Large intestine (tissue), 3 donors: ENCODE results near the gene SBF1. TPM values are rescaled to one million over a fixed set of nuclear protein-coding genes. Genes with fewer than 3 reads are reported as not detected.
"Not testable (repeated sequence)": the region's sequence is repeated elsewhere in the genome, so short reads cannot be mapped to it uniquely, and the experiment has no call there.

Experiments used
- DNase-seq, 2 donors: peaks; one replicate each; pipeline versions ENCODE4 v3.0.0 to v3.0.0-alpha.2; 2013
- H3K27ac ChIP-seq: one replicate; pipeline ENCODE4 v1.5.1; 2013; ENCODE audit warnings: low read length
- H3K27me3 ChIP-seq: 2 replicates; pipeline ENCODE4 v1.6.1; 2013; ENCODE audit warnings: low read length; ENCODE audit not compliant: control insufficient read depth, insufficient read depth
- H3K36me3 ChIP-seq: 2 replicates; pipeline ENCODE4 v1.6.1; 2013; ENCODE audit warnings: low read length; ENCODE audit not compliant: control insufficient read depth, insufficient read depth
- H3K4me1 ChIP-seq: one replicate; pipeline ENCODE4 v1.6.1; 2013; ENCODE audit warnings: low read length; ENCODE audit not compliant: control insufficient read depth, insufficient read depth
- H3K4me3 ChIP-seq: one replicate; pipeline ENCODE4 v1.5.1; 2013; ENCODE audit warnings: low read length
- H3K9me3 ChIP-seq: one replicate; pipeline ENCODE4 v1.6.1; 2013; ENCODE audit warnings: mild to moderate bottlenecking, low read depth, low read length, moderate library complexity; ENCODE audit not compliant: control insufficient read depth
- WGBS: methylation state at CpG from one replicate; pipeline ENCODE4 v1.1.5; 2013; ENCODE audit warnings: low lambda C conversion rate; ENCODE audit not compliant: insufficient coverage; 5-methylcytosine and 5-hydroxymethylcytosine counted together
- polyA plus RNA-seq: library from polyadenylated mRNA; unstranded; fragments of 120-200 nt; gene quantifications from one replicate; pipeline ENCODE4 v1.2.1, GENCODE V29; 2013

The SBF1 gene
- polyA plus RNA-seq, 1 donor, result 37.5 TPM

GRCh38 chr22:50406416-50407170, 68.2 kb downstream of the SBF1 start:
- H3K4me3 ChIP-seq, result no peak overlapping the region
- no peaks in the 10 kb centered on the region for H3K27me3 ChIP-seq
- no peaks in the 10 kb centered on the region for H3K4me1 ChIP-seq
- H3K27ac ChIP-seq, result no peak overlapping the region
- WGBS, result 80% methylated on average over 1 of the region's 25 CpGs
- DNase-seq, result no peak
- no peaks in the 10 kb centered on the region for H3K9me3 ChIP-seq
- peaks cover 33% of the 10 kb centered on the region for H3K36me3 ChIP-seq

- no peak overlapping the region for H3K27ac ChIP-seq
- no CpG with 5 or more reads among the region's 8 CpGs for whole genome bisulfite sequencing
- H3K4me3 ChIP-seq, result no peak overlapping the region
- H3K4me1 ChIP-seq, result no peaks in the 10 kb centered on the region
- no peaks in the 10 kb centered on the region for H3K27me3 ChIP-seq
- H3K36me3 ChIP-seq, result peaks cover 37% of the 10 kb centered on the region
- DNase-seq, result no peak
- no peaks in the 10 kb centered on the region for H3K9me3 ChIP-seq
These were observed 71.1 kb downstream of the SBF1 start for GRCh38 chr22:50403701-50404101.

- DNase-seq, result no peak
- WGBS, result no CpG with 5 or more reads among the region's 4 CpGs
- Histone ChIP-seq H3K27me3 (no peaks in the 10 kb centered on the region), H3K4me1 (peaks cover under 1% of the 10 kb centered on the region), H3K4me3 (no peak overlapping the region), H3K36me3 (peaks cover 28% of the 10 kb centered on the region), H3K27ac (no peak overlapping the region), H3K9me3 (no peaks in the 10 kb centered on the region)
These were observed 72.9 kb downstream of the SBF1 start for GRCh38 chr22:50401907-50402306.

- no CpG with 5 or more reads among the region's 5 CpGs for WGBS
- Histone ChIP-seq H3K36me3 (peaks cover 23% of the 10 kb centered on the region), H3K27me3 (no peaks in the 10 kb centered on the region), H3K4me1 (peaks cover 7% of the 10 kb centered on the region), H3K4me3 (no peak overlapping the region), H3K27ac (no peak overlapping the region), H3K9me3 (no peaks in the 10 kb centered on the region)
- DNase-seq, result no peak
These were observed 73.9 kb downstream of the SBF1 start for GRCh38 chr22:50400931-50401330.

GRCh38 chr22:50400406-50400805, 74.4 kb downstream of the SBF1 start:
- H3K27me3 ChIP-seq, result no peaks in the 10 kb centered on the region

GRCh38 chr22:50399751-50400331, 75.0 kb downstream of the SBF1 start:
- no peak for DNase-seq
- no peaks in the 10 kb centered on the region for H3K9me3 ChIP-seq
- peaks cover 7% of the 10 kb centered on the region for H3K4me1 ChIP-seq
- H3K36me3 ChIP-seq, result peaks cover 28% of the 10 kb centered on the region
- H3K27me3 ChIP-seq, result no peaks in the 10 kb centered on the region
- no peak overlapping the region for H3K27ac ChIP-seq
- WGBS, result no CpG with 5 or more reads among the region's 8 CpGs
- no peak overlapping the region for H3K4me3 ChIP-seq

More at GRCh38 chr22:50400406-50400805, 74.4 kb downstream of the SBF1 start:
- no peak overlapping the region for H3K4me3 ChIP-seq
- no peak overlapping the region for H3K27ac ChIP-seq
- DNase-seq, result no peak
- H3K4me1 ChIP-seq, result peaks cover 7% of the 10 kb centered on the region
- no peaks in the 10 kb centered on the region for H3K9me3 ChIP-seq
- H3K36me3 ChIP-seq, result peaks cover 25% of the 10 kb centered on the region
- 100% methylated on average over 1 of the region's 4 CpGs for WGBS

GRCh38 chr22:50398831-50399648, 75.8 kb downstream of the SBF1 start:
- H3K36me3 ChIP-seq, result peaks cover 33% of the 10 kb centered on the region
- no peak for DNase-seq
- no peak overlapping the region for H3K27ac ChIP-seq
- H3K4me3 ChIP-seq, result no peak overlapping the region
- H3K27me3 ChIP-seq, result no peaks in the 10 kb centered on the region
- H3K4me1 ChIP-seq, result peaks cover 7% of the 10 kb centered on the region
- WGBS, result 91% methylated on average over 6 of the region's 15 CpGs
- no peaks in the 10 kb centered on the region for H3K9me3 ChIP-seq

- not testable (repeated sequence) for H3K9me3 ChIP-seq, DNase-seq, H3K4me1 ChIP-seq, H3K27ac ChIP-seq, H3K27me3 ChIP-seq, H3K4me3 ChIP-seq
- peaks cover 37% of the 10 kb centered on the region for H3K36me3 ChIP-seq
- no CpG with 5 or more reads among the region's 4 CpGs for WGBS
These were observed 77.3 kb downstream of the SBF1 start for GRCh38 chr22:50397371-50398060.

GRCh38 chr22:50396751-50397370, 78.0 kb downstream of the SBF1 start:
- WGBS, result 8% methylated on average over 2 of the region's 6 CpGs
- no peaks in the 10 kb centered on the region for H3K27me3 ChIP-seq
- peaks cover 40% of the 10 kb centered on the region for H3K36me3 ChIP-seq
- H3K4me1 ChIP-seq, result peaks cover 7% of the 10 kb centered on the region
- no peaks in the 10 kb centered on the region for H3K9me3 ChIP-seq
- DNase-seq, result peak; percentile 57 to 82
- no peak overlapping the region for H3K4me3 ChIP-seq
- H3K27ac ChIP-seq, result no peak overlapping the region
